Brain microvascular endothelial cell (primary cell): ENCODE data around the gene ARHGAP26.
A peak's percentile ranks its signal among the peaks of the same experiment; 100 is the strongest.

Source experiments
- DNase-seq: peaks from one replicate; pipeline ENCODE4 v3.0.0-alpha.2; 2020
- H3K27ac ChIP-seq: fragments of 250-450 bp; sonication (Bioruptor Pico); 2 replicates; pipeline ENCODE4 v1.5.1; 2020; ENCODE audit warnings: mild to moderate bottlenecking, moderate library complexity
- H3K27me3 ChIP-seq: fragments of 250-450 bp; sonication (Bioruptor Pico); replicated peaks from 2 replicates; pipeline ENCODE4 v1.5.1; 2020; ENCODE audit warnings: mild to moderate bottlenecking
- H3K36me3 ChIP-seq: fragments of 250-450 bp; sonication (Bioruptor Pico); replicated peaks from 2 replicates; pipeline ENCODE4 v1.5.1; 2020; ENCODE audit warnings: mild to moderate bottlenecking
- H3K4me3 ChIP-seq: 2 replicates; pipeline ENCODE4 v1.5.1; 2011; ENCODE audit warnings: low read depth, mild to moderate bottlenecking, control low read depth, low read length, moderate library complexity
- CTCF ChIP-seq: IDR thresholded peaks from 2 replicates; pipeline ENCODE4 v1.5.1; 2011; ENCODE audit warnings: low read depth, mild to moderate bottlenecking, moderate library complexity, low read length, control low read depth, inconsistent platforms; ENCODE audit errors: missing control alignments
- in situ Hi-C: cut with HindIII; loops from 2 replicates; pipeline ENCODE4 v1.10.0; 2017; ENCODE audit warnings: low sequenced_read_pairs, low pct_ligation_motif_present

The ARHGAP26 gene

GRCh38 chr5:143156086-143156485 is 385.9 kb downstream of the ARHGAP26 start:
- Histone ChIP-seq H3K27me3 (no peaks in the 10 kb centered on the region), H3K27ac (no peak overlapping the region), H3K36me3 (no peaks in the 10 kb centered on the region), H3K4me3 (no peak overlapping the region)
- TF ChIP-seq CTCF: no peak
- in situ Hi-C loops: no loop called here
- no peak for DNase-seq

- TF ChIP-seq CTCF: no peak
- Histone ChIP-seq H3K27me3 (no peaks in the 10 kb centered on the region), H3K27ac (no peak overlapping the region), H3K4me3 (no peak overlapping the region), H3K36me3 (no peaks in the 10 kb centered on the region)
- in situ Hi-C loops: no loop called here
- DNase-seq: no peak
These were observed 386.4 kb downstream of the ARHGAP26 start for GRCh38 chr5:143156572-143156971.

- TF ChIP-seq CTCF: no peak
- Histone ChIP-seq H3K36me3 (no peaks in the 10 kb centered on the region), H3K4me3 (no peak overlapping the region), H3K27ac (no peak overlapping the region), H3K27me3 (no peaks in the 10 kb centered on the region)
- no peak for DNase-seq
- in situ Hi-C loops: no loop called here
These were observed 388.9 kb downstream of the ARHGAP26 start for GRCh38 chr5:143159031-143159430.

- no peak for TF ChIP-seq CTCF
- no peaks in the 10 kb centered on the region for H3K27me3 ChIP-seq
- H3K36me3 ChIP-seq: no peaks in the 10 kb centered on the region
- in situ Hi-C loops: no loop called here
- H3K4me3 ChIP-seq: no peak overlapping the region
- no peak overlapping the region for H3K27ac ChIP-seq
- peak; percentile 52 for DNase-seq
These were observed 391.8 kb downstream of the ARHGAP26 start for GRCh38 chr5:143161885-143162540.

- Histone ChIP-seq H3K27ac (no peak overlapping the region), H3K36me3 (no peaks in the 10 kb centered on the region), H3K27me3 (no peaks in the 10 kb centered on the region), H3K4me3 (no peak overlapping the region)
- TF ChIP-seq CTCF: no peak
- DNase-seq: no peak
- in situ Hi-C loops: no loop called here
These were observed 392.6 kb downstream of the ARHGAP26 start for GRCh38 chr5:143162810-143163209.

- no peak overlapping the region for H3K27ac ChIP-seq
- TF ChIP-seq CTCF: no peak
- no peak for DNase-seq
- H3K27me3 ChIP-seq: no peaks in the 10 kb centered on the region
- H3K36me3 ChIP-seq: no peaks in the 10 kb centered on the region
- no peak overlapping the region for H3K4me3 ChIP-seq
- in situ Hi-C loops: no loop called here
These were observed 394.4 kb downstream of the ARHGAP26 start for GRCh38 chr5:143164557-143164956.
